GM12878 (cell line): ENCODE data around the gene ZDHHC7. TPM values are rescaled to one million over a fixed set of nuclear protein-coding genes. Genes with fewer than 3 reads are reported as not detected.

Experiments used
- ATAC-seq: fragments of 200-7000 bp; cut with Tn5 transposase; 3 replicates; pipeline ENCODE4 v1.9.1; 2020; ENCODE audit warnings: mild to moderate bottlenecking, moderate library complexity
- BruUV-seq: library from RNA; stranded (reverse); fragments of 400-500 nt; replicated peaks from 2 replicates; lab custom pipeline; 2021; lab: Mats Ljungman, UMichigan
- CTCF ChIA-PET: fragments of 300-600 bp; sonication (Branson Sonifier 250); formaldehyde crosslinking; extraction: SDS; loops from one replicate; lab custom pipeline; 2021; ENCODE audit warnings: inconsistent platforms; lab: Yijun Ruan, JAX
- POLR2A ChIA-PET: fragments of 350-600 bp; formaldehyde crosslinking; extraction: SDS; loops from one replicate; lab custom pipeline; 2021; ENCODE audit warnings: inconsistent platforms; lab: Charles Lee
- RAD21 ChIA-PET: fragments of 300-600 bp; sonication (Branson Sonifier 250); formaldehyde crosslinking; loops from one replicate; lab custom pipeline; 2023; ENCODE audit warnings: antibody characterized with exemption; ENCODE audit not compliant: unreplicated experiment; lab: Charles Lee
- SMC1A ChIA-PET: fragments of 300-600 bp; sonication (Branson Sonifier 250); formaldehyde crosslinking; loops from one replicate; lab custom pipeline; 2023; ENCODE audit not compliant: unreplicated experiment, uncharacterized antibody; lab: Charles Lee
- DNase-seq: peaks from one replicate; pipeline ENCODE4 v3.0.0-alpha.2; 2011; ENCODE audit warnings: low read depth, low spot score
- FAIRE-seq: peaks from 3 replicates; lab custom pipeline; 2011; peaks lifted over from hg19 to GRCh38; lab: Jason Lieb, UNC
- H2AFZ ChIP-seq: 2 replicates; pipeline ENCODE4 v1.6.0; 2011; ENCODE audit warnings: low read depth, low read length, control low read depth; ENCODE audit not compliant: control insufficient read depth
- H3K27ac ChIP-seq: 2 replicates; pipeline ENCODE4 v1.5.1; 2011; ENCODE audit warnings: control low read depth; ENCODE audit not compliant: control insufficient read depth, insufficient read depth
- H3K27me3 ChIP-seq, 2 experiments: replicated peaks in 1 of 2; 2 replicates each; pipeline versions ENCODE4 v1.6.0 to v1.6.1; 2011; ENCODE audit warnings: low read length in 1 of 2; ENCODE audit not compliant: control insufficient read depth in 2 of 2, insufficient read depth in 2 of 2
- H3K36me3 ChIP-seq, 2 experiments: 2 replicates each; pipeline ENCODE4 v1.5.1; 2011; ENCODE audit warnings: low read length in 1 of 2; ENCODE audit not compliant: control insufficient read depth in 2 of 2, insufficient read depth in 2 of 2
- H3K4me1 ChIP-seq: 2 replicates; pipeline ENCODE4 v1.6.1; 2011; ENCODE audit warnings: mild to moderate bottlenecking, low read length, moderate library complexity, mixed read lengths; ENCODE audit not compliant: control insufficient read depth, insufficient read depth
- H3K4me2 ChIP-seq: 2 replicates; pipeline ENCODE4 v1.6.0; 2011; ENCODE audit warnings: control low read depth; ENCODE audit not compliant: control insufficient read depth, insufficient read depth
- H3K4me3 ChIP-seq: fragments of 200-600 bp; sonication (generic); 2 replicates; pipeline ENCODE4 v1.5.1; 2016
- H3K79me2 ChIP-seq: 2 replicates; pipeline ENCODE4 v1.6.0; 2011; ENCODE audit warnings: low read length; ENCODE audit not compliant: control insufficient read depth, insufficient read depth
- H3K9ac ChIP-seq: 2 replicates; pipeline ENCODE4 v1.8.0; 2011; ENCODE audit warnings: low read length, control low read depth, mixed read lengths; ENCODE audit not compliant: control insufficient read depth, insufficient read depth
- H3K9me3 ChIP-seq: replicated peaks from 3 replicates; pipeline ENCODE4 v1.5.1; 2011; ENCODE audit warnings: mild to moderate bottlenecking, low read length; ENCODE audit not compliant: control insufficient read depth, insufficient read depth
- H4K20me1 ChIP-seq: 2 replicates; pipeline ENCODE4 v1.6.0; 2011; ENCODE audit not compliant: control insufficient read depth, insufficient read depth
- BACH1 ChIP-seq: fragments of 450-650 bp; IDR thresholded peaks from 2 replicates; pipeline ENCODE4 v1.6.1; 2017; ENCODE audit warnings: mild to moderate bottlenecking, borderline replicate concordance
- CEBPB ChIP-seq, 2 experiments: fragments of 150-350 bp in 1 of 2; IDR thresholded peaks; 2 replicates each; pipeline ENCODE4 v1.6.1; 2012 to 2014; ENCODE audit warnings: low read depth in 2 of 2, low read length in 2 of 2, borderline replicate concordance in 1 of 2, inconsistent platforms in 1 of 2
- CREM ChIP-seq: IDR thresholded peaks from 2 replicates; pipeline ENCODE4 v1.6.1; 2014; ENCODE audit warnings: antibody characterized with exemption, low read depth
- KDM1A ChIP-seq: fragments of 200-600 bp; sonication (generic); IDR thresholded peaks from 2 replicates; pipeline ENCODE4 v1.6.1; 2016; ENCODE audit warnings: borderline replicate concordance
- LARP7 ChIP-seq: fragments of 450-650 bp; IDR thresholded peaks from 2 replicates; pipeline ENCODE4 v1.6.1; 2017; ENCODE audit warnings: mild to moderate bottlenecking
- MEF2B ChIP-seq: fragments of 450-650 bp; IDR thresholded peaks from 2 replicates; pipeline ENCODE4 v1.6.1; 2018; ENCODE audit warnings: mild to moderate bottlenecking, moderate library complexity; ENCODE audit not compliant: partially characterized antibody, poor library complexity, severe bottlenecking
- NR2C2 ChIP-seq: IDR thresholded peaks from 2 replicates; pipeline ENCODE4 v1.6.1; 2011; ENCODE audit warnings: borderline replicate concordance, low read depth; ENCODE audit not compliant: control insufficient read depth, insufficient read length
- RCOR1 ChIP-seq: conservative IDR thresholded peaks from 2 replicates; pipeline ENCODE4 v1.6.1; 2012; ENCODE audit warnings: low read depth, low read length, improper control_type of control experiment
- REST ChIP-seq: IDR thresholded peaks from 2 replicates; pipeline ENCODE4 v1.6.1; 2012; ENCODE audit warnings: mild to moderate bottlenecking, low read depth, low read length
- SIN3A ChIP-seq: IDR thresholded peaks from 2 replicates; pipeline ENCODE4 v1.6.1; 2012; ENCODE audit warnings: low read depth, low read length, improper control_type of control experiment
- SMAD1 ChIP-seq: fragments of 450-650 bp; IDR thresholded peaks from 2 replicates; pipeline ENCODE4 v1.6.1; 2018; ENCODE audit warnings: mild to moderate bottlenecking, low read depth; ENCODE audit not compliant: partially characterized antibody
- SUPT20H ChIP-seq: IDR thresholded peaks from 2 replicates; pipeline ENCODE4 v1.6.1; 2011; ENCODE audit warnings: low read depth, mild to moderate bottlenecking, low read length, moderate library complexity, borderline replicate concordance; ENCODE audit not compliant: control insufficient read depth
- TBL1XR1 ChIP-seq: IDR thresholded peaks from 2 replicates; pipeline ENCODE4 v1.6.1; 2012; ENCODE audit warnings: low read depth, low read length, improper control_type of control experiment
- ZNF384 ChIP-seq: IDR thresholded peaks from 2 replicates; pipeline ENCODE4 v1.6.1; 2012; ENCODE audit warnings: low read depth, mild to moderate bottlenecking, low read length, improper control_type of control experiment, borderline replicate concordance
- WGBS: methylation state at CpG from one replicate; pipeline ENCODE4 v1.1.6; 2016; ENCODE audit warnings: low lambda C conversion rate; ENCODE audit not compliant: insufficient replicate concordance, insufficient coverage; ENCODE audit errors: missing lambda C conversion rate; 5-methylcytosine and 5-hydroxymethylcytosine counted together
- in situ Hi-C: fragments of 300-500 bp; cut with MboI; formaldehyde crosslinking; loops from 9 replicates; pipeline ENCODE4 v1.14.3; 2018; ENCODE audit warnings: mixed read lengths
- intact Hi-C: fragments of 100-400 bp; cut with micrococcal nuclease; formaldehyde crosslinking; loops from one replicate; pipeline ENCODE4 v1.14.2; 2022; ENCODE audit not compliant: unreplicated experiment
- polyA plus RNA-seq, 11 experiments: library from polyadenylated mRNA; depleted of rRNA in 4 of 11; unstranded in 6 of 11; stranded (reverse) in 5 of 11; fragments of >200 nt; fragmentation: Nextera tagmentation in 4 of 11; fragmentation: Illumina TruSeq in 1 of 11; extraction: Ambion mirVana in 4 of 11; extraction: Trizol in 1 of 11; gene quantifications; 1 replicate in 1 of 11; 2 replicates in 10 of 11; pipeline versions ENCODE4 v1.2.1 to v1.2.3, GENCODE V29; 2011 to 2016; ENCODE audit warnings: inconsistent platforms in 2 of 11, missing spikeins in 2 of 11, low read depth in 1 of 11
- total RNA-seq, 4 experiments: library from RNA; depleted of rRNA in 3 of 4; stranded (reverse); fragments of >200 nt in 3 of 4; fragmentation: Illumina TruSeq in 1 of 4; extraction: Trizol in 1 of 4; gene quantifications; 2 replicates each; pipeline versions ENCODE4 v1.2.1 to v1.2.3, GENCODE V29; 2013 to 2021
- TF ChIP-seq, protein P1 (sequence below): IDR thresholded peaks from 2 replicates; pipeline ENCODE4 v1.6.1; 2011; ENCODE audit warnings: mild to moderate bottlenecking, low read depth, low read length, moderate library complexity; ENCODE audit not compliant: insufficient replicate concordance
- TF ChIP-seq, protein P2 (sequence below): IDR thresholded peaks from 2 replicates; pipeline ENCODE4 v1.6.1; 2012; ENCODE audit warnings: low read length, inconsistent platforms

Gene ZDHHC7
- total and polyA plus RNA-seq, 10 of the 15 experiments (the other 5 are each of a cell fraction or from before 2014, with no cell fraction given): 0.87 to 26.0 (median 20.0) TPM

DNA sequence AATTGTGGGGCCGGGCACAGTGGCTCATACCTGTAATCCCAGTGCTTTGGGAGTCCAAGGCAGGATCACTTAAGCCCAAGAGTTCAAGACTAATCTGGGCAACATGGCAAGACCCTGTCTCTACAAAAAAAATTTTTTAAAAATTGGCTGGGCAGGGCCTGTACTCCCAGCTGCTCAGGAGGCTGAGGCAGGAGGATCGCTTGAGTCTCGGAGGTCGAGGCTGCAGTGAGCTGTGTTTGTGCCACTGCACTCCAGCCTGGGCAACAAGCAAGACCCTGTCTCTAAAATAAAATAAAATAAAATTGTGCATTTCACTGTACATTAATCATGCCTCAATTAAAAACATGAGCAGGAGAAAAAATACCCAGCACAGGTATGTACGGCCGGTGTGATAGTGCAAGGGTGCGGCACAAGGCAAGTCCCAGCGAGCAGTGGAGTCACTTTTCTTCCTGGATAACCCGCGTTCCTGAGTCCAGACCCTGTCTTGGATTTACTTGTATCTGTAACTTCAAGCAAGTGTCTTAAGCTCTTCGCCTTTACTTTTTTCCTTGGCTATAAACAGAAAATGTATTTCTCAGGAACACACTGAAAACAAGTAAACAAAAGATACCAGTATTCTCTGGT is 11.4 kb downstream of the ZDHHC7 start:
- ATAC-seq (no peak), FAIRE-seq (no peak), DNase-seq (no peak)
- Histone ChIP-seq H3K36me3 (peaks cover under 1 to 2% of the 10 kb centered on the region in 2 experiments; a peak in 3 of 4 replicates), H3K9me3 (no peaks in the 10 kb centered on the region), H3K27me3 (no peaks in the 10 kb centered on the region), H3K79me2 (peaks cover 32% of the 10 kb centered on the region), H4K20me1 (no peaks in the 10 kb centered on the region), H3K4me3 (no peak overlapping the region), H2AFZ (no peak overlapping the region), H3K4me1 (no peaks in the 10 kb centered on the region; the same call in 1 of the 2 replicates), H3K27ac (no peak overlapping the region), H3K4me2 (no peak overlapping the region), H3K9ac (no peak overlapping the region)
- intact Hi-C loops (no loop called here), in situ Hi-C loops (no loop called here)
- WGBS: 98% methylated on average over 11 of the region's 11 CpGs
- no peak for TF ChIP-seq SMAD1
- TF ChIP-seq, protein P1, sequence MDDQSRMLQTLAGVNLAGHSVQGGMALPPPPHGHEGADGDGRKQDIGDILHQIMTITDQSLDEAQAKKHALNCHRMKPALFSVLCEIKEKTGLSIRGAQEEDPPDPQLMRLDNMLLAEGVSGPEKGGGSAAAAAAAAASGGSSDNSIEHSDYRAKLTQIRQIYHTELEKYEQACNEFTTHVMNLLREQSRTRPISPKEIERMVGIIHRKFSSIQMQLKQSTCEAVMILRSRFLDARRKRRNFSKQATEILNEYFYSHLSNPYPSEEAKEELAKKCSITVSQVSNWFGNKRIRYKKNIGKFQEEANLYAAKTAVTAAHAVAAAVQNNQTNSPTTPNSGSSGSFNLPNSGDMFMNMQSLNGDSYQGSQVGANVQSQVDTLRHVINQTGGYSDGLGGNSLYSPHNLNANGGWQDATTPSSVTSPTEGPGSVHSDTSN: no peak
- TF ChIP-seq KDM1A: no peak
- TF ChIP-seq SIN3A: no peak
- TF ChIP-seq NR2C2: no peak
- no peak for TF ChIP-seq TBL1XR1
- no peak for TF ChIP-seq SUPT20H
- no peak for TF ChIP-seq BACH1
- no peak for TF ChIP-seq ZNF384
- TF ChIP-seq RCOR1: no peak
- TF ChIP-seq CREM: no peak
- TF ChIP-seq, protein P2, sequence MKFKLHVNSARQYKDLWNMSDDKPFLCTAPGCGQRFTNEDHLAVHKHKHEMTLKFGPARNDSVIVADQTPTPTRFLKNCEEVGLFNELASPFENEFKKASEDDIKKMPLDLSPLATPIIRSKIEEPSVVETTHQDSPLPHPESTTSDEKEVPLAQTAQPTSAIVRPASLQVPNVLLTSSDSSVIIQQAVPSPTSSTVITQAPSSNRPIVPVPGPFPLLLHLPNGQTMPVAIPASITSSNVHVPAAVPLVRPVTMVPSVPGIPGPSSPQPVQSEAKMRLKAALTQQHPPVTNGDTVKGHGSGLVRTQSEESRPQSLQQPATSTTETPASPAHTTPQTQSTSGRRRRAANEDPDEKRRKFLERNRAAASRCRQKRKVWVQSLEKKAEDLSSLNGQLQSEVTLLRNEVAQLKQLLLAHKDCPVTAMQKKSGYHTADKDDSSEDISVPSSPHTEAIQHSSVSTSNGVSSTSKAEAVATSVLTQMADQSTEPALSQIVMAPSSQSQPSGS: no peak
- no peak for TF ChIP-seq CEBPB (IDR thresholded peaks at IDR 0.05; ENCODE audit: borderline replicate concordance in 1 of 2, low read depth in 2 of 2, low read length in 2 of 2)
- TF ChIP-seq REST: no peak
- no peak for TF ChIP-seq MEF2B
- no peak for TF ChIP-seq LARP7
- SMC1A ChIA-PET: no interaction called here
- RAD21 ChIA-PET: no interaction called here
- POLR2A ChIA-PET: interaction anchor here (0.6 kb wide), 1 partner anchor 126 kb away, joined by 5 read pairs; no protein-coding TSS in a partner anchor
- BruUV-seq: no TSS peak
- CTCF ChIA-PET: interaction anchor here (0.5 kb wide), 1 partner anchor 125 kb away, joined by 3 read pairs; no protein-coding TSS in a partner anchor
